ENCODE results near the gene MYF6. TPM values are rescaled to one million over a fixed set of nuclear protein-coding genes. Genes with fewer than 3 reads are reported as not detected.

MYF6 gene
- total RNA-seq, 1 donor from 2014 or later, result 0.16 TPM

GRCh38 chr12:80711866-80712265 lies 4.4 kb downstream of the MYF6 start:
- TF ChIP-seq CTCF (IDR thresholded peaks at IDR 0.05; ENCODE audit: unreplicated experiment), result no peak
- Mint-ChIP-seq H3K27ac (no peak overlapping the region), H3K4me3 (no peak overlapping the region), H3K36me3 (no peaks in the 10 kb centered on the region), H3K9me3 (no peaks in the 10 kb centered on the region), H3K4me1 (peaks cover 26% of the 10 kb centered on the region), H3K27me3 (ENCODE audit: low read depth) (peaks cover 87% of the 10 kb centered on the region)
- DNase-seq (ENCODE audit: low spot score in 2 of 2, unreplicated experiment in 2 of 2), result no peak

- no peak for DNase-seq (ENCODE audit: low spot score in 2 of 2, unreplicated experiment in 2 of 2)
- H3K27ac Mint-ChIP-seq, result no peak overlapping the region
- no peak for TF ChIP-seq CTCF (IDR thresholded peaks at IDR 0.05; ENCODE audit: unreplicated experiment)
- H3K36me3 Mint-ChIP-seq, result no peaks in the 10 kb centered on the region
- no peaks in the 10 kb centered on the region for H3K9me3 Mint-ChIP-seq
- H3K4me1 Mint-ChIP-seq, result peaks cover 24% of the 10 kb centered on the region
- no peak overlapping the region for H3K4me3 Mint-ChIP-seq
- peaks cover 79% of the 10 kb centered on the region for H3K27me3 Mint-ChIP-seq (ENCODE audit: low read depth)
These were observed 5.4 kb downstream of the MYF6 start for GRCh38 chr12:80712866-80713265.

GRCh38 chr12:80713419-80713818 lies 6.0 kb downstream of the MYF6 start:
- Mint-ChIP-seq H3K27ac (no peak overlapping the region), H3K36me3 (no peaks in the 10 kb centered on the region), H3K27me3 (ENCODE audit: low read depth) (peaks cover 76% of the 10 kb centered on the region), H3K9me3 (no peaks in the 10 kb centered on the region), H3K4me1 (peaks cover 23% of the 10 kb centered on the region), H3K4me3 (peak overlapping the region; percentile 65)
- no peak for TF ChIP-seq CTCF (IDR thresholded peaks at IDR 0.05; ENCODE audit: unreplicated experiment)
- no peak for DNase-seq (ENCODE audit: low spot score in 2 of 2, unreplicated experiment in 2 of 2)

- no peaks in the 10 kb centered on the region for H3K9me3 Mint-ChIP-seq
- H3K4me1 Mint-ChIP-seq, result peaks cover 18% of the 10 kb centered on the region
- H3K27ac Mint-ChIP-seq, result no peak overlapping the region
- no peak for TF ChIP-seq CTCF (IDR thresholded peaks at IDR 0.05; ENCODE audit: unreplicated experiment)
- H3K4me3 Mint-ChIP-seq, result peak overlapping the region; percentile 65
- peaks cover 73% of the 10 kb centered on the region for H3K27me3 Mint-ChIP-seq (ENCODE audit: low read depth)
- no peaks in the 10 kb centered on the region for H3K36me3 Mint-ChIP-seq
- peak in 1 of 2 experiments; percentile 38 for DNase-seq (ENCODE audit: low spot score in 2 of 2, unreplicated experiment in 2 of 2)
These were observed 6.6 kb downstream of the MYF6 start for GRCh38 chr12:80714055-80714454.

- peaks cover 18% of the 10 kb centered on the region for H3K4me1 Mint-ChIP-seq
- H3K36me3 Mint-ChIP-seq, result no peaks in the 10 kb centered on the region
- no peak for DNase-seq (ENCODE audit: low spot score in 2 of 2, unreplicated experiment in 2 of 2)
- H3K27ac Mint-ChIP-seq, result no peak overlapping the region
- no peak for TF ChIP-seq CTCF (IDR thresholded peaks at IDR 0.05; ENCODE audit: unreplicated experiment)
- no peaks in the 10 kb centered on the region for H3K9me3 Mint-ChIP-seq
- peaks cover 65% of the 10 kb centered on the region for H3K27me3 Mint-ChIP-seq (ENCODE audit: low read depth)
- H3K4me3 Mint-ChIP-seq, result no peak overlapping the region
These were observed 7.4 kb downstream of the MYF6 start for GRCh38 chr12:80714846-80715245.

GRCh38 chr12:80715713-80716249 lies 8.3 kb downstream of the MYF6 start:
- Mint-ChIP-seq H3K36me3 (no peaks in the 10 kb centered on the region), H3K27me3 (ENCODE audit: low read depth) (peaks cover 59% of the 10 kb centered on the region), H3K27ac (no peak overlapping the region), H3K9me3 (no peaks in the 10 kb centered on the region), H3K4me3 (no peak overlapping the region), H3K4me1 (peaks cover 18% of the 10 kb centered on the region)
- TF ChIP-seq CTCF (IDR thresholded peaks at IDR 0.05; ENCODE audit: unreplicated experiment), result no peak
- DNase-seq (ENCODE audit: low spot score in 2 of 2, unreplicated experiment in 2 of 2), result no peak
